ENCODE data around the gene LOC101059915.

- TF ChIP-seq ZNF384 (IDR thresholded peaks at IDR 0.05) (no peak), ARNT (IDR thresholded peaks at IDR 0.05) (no peak), HDGF (IDR thresholded peaks at IDR 0.05; ENCODE audit: borderline replicate concordance) (no peak), FOXM1 (IDR thresholded peaks at IDR 0.05; ENCODE audit: borderline replicate concordance) (no peak)
These were observed 34.3 kb upstream of the LOC101059915 start for GRCh38 chrX:71632923-71633657.
